ENCODE data around the gene C1orf185.
"Not testable (repeated sequence)": the region's sequence is repeated elsewhere in the genome, so short reads cannot be mapped to it uniquely, and the experiment has no call there.

The C1orf185 gene

DNA sequence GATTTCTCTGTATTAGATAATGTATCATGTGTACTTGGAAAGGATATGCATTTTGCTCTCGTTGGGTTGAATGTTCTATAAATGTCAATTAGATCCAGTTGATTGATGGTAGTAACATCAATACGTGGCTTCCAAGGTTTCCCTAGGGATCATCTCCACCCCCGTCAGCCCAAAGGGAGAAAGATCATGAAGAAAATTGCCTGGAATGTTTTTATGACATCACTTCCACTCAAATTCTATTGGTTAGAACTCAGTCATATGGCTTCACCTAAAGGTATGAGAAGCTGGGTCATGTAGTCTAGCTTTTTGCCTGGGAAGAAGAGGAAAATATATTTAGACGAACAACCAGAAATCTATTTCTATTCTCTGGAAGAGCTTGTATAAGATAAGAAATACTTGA lies at the start of gene C1orf185:
C1orf185 (plus strand) TSS at position 253 of the 400 bp plus-strand sequence; CDS start at position 259, 6 bp downstream.
- no peak for DNase-seq

- DNase-seq, result no peak
These were observed 43.2 kb upstream of the C1orf185 start for GRCh38 chr1:51058858-51059257.

DNA sequence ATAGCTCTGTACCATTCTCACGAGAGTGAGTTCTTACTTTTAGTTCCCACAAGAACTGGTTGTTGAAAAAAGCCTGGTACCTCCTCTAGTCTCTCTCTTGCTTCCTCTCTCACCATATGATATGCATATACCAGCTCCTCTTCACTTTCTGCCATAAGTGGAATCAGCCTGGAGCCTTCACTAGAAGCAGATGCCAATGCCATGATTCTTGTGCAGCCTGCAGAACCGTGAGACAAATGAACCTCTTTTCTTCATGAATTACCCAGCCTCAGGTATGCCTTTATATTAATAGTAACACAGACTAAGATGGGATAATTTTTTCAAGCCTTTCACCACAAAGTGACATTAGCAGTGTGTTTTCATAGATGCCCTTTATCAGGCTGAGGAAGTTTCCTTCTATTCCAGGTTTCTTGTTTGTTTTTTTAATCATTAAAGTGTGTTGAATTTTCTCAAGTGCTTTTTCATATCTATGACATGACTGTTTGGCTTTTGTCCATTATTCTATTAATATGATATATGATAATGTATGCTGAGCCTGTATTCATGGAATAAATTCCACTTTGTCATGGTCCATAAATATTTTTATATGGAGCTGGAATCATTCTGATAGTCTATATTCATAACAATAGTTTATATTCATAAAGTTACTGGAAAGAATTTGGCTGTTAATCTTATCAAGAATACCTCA lies 40.7 kb upstream of the C1orf185 start:
- peak; percentile 23 for DNase-seq

- DNase-seq, result no peak
These were observed 38.9 kb upstream of the C1orf185 start for GRCh38 chr1:51063121-51063520.

- peak; percentile 86 for DNase-seq
These were observed 32.0 kb upstream of the C1orf185 start for GRCh38 chr1:51070011-51070410.

DNA sequence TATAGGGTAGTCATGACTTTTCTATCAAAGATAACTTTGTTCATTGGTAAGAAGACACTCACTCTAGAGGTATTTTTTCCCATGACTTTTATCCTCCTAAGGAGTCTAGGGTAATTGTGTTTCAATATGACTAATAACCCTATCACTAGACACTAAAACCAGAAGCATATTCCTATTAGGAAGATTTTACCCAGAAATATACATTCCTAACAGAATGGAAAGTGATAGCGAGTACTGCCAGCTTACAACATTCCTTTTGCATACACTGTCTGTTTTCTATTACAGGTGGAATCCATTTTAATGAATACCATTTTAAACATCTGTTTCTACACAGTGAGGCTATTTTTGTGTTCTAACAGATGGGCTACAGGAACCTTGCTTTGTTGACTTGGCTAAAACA lies 31.4 kb upstream of the C1orf185 start:
- no peak for DNase-seq

DNA sequence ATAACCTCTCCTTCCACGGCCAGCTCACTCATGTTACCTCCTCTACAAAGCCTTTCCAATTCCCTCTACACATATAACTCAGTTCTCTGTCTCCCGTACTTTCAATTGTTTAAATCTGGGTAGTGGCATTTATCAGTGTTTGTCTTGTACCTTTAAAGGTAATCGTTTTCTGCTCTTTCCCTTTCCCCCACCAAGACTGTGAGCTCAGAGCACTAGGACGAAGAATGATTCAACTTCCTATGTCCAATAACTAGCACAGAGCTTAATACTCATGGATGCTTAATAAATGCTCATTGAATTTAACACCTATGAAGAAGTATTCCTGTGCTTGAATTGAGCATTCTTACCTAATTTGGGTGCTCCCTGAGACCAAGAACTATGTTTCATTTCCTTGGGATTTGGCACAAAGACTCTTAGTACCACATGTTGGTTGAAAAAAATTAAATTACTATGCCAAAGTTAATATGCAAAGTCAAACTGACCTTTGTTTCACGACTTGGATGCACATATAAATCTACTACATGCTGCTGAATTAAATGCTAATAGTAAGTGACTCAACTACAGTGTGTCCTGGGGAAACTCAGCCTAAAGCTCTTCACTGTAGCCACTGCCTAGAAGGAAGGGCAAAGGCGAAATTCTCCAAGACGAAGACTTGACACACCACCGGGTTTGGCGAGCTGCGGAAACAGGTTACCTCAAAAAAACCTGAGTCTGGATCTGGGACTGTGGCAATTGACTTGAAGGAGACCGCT lies 30.6 kb upstream of the C1orf185 start:
- no peak for DNase-seq

DNA sequence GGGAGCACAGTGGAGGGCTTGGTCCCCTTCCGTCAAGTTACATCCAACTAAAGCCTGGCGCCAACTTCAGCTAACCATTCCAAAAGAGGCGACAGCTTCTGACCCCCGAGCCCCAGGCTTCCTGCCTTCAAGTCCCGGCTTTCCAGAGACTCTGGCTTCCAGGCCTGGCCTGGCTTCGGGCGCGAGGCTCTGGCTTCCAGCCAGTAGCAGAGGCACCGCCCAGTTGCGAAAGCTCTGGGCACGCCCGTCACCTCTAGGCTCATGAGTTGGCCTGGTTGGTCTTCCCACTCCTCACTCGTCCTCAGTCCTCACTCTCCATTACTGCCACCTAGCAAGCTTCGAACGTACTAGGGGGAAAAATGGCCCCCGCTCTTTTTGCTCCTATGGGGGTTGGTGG lies 30.0 kb upstream of the C1orf185 start:
- no peak for DNase-seq

GRCh38 chr1:51072651-51073050 lies 29.4 kb upstream of the C1orf185 start:
- DNase-seq, result no peak

- DNase-seq, result no peak
These were observed 28.6 kb upstream of the C1orf185 start for GRCh38 chr1:51073456-51073855.

- no peak for DNase-seq
These were observed 15.3 kb upstream of the C1orf185 start for GRCh38 chr1:51086496-51087271.

- no peak for DNase-seq
These were observed 13.6 kb upstream of the C1orf185 start for GRCh38 chr1:51088474-51088873.

GRCh38 chr1:51093581-51093980 lies 8.4 kb upstream of the C1orf185 start:
- no peak for DNase-seq

- no peak for DNase-seq
These were observed 4.9 kb upstream of the C1orf185 start for GRCh38 chr1:51097171-51097570.

DNA sequence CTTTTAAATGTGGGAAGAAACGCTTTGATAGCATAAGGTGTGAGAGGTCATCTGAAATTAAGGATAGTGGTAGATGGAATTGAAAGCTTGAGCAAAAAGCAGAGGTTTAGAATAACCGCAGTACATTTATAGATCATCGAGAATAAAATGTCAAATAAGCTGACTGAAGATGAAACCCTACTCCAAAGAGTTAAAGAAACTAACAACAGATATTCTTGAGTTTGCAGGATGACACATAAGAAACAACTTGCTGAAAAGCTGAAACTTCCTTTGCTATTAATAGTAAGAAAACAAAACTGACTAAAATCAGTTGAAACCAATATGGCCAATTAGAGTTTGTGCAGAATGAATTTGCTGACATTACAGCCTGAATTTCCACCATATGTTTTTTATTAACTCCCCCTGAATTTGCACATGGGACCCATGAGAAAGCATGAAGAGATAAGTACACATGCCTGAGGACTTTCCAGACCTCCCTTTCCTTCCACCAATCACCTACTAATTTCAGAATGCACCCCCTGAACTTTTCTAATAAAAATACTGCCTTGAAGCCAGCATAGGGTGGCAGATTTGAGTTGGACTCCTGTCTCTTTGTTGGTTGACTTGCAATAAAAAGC lies 1.7 kb upstream of the C1orf185 start:
- DNase-seq, result no peak

- DNase-seq, result no peak
These were observed 12.1 kb downstream of the C1orf185 start for GRCh38 chr1:51114137-51114536.

- DNase-seq, result no peak
These were observed 13.8 kb downstream of the C1orf185 start for GRCh38 chr1:51115714-51116404.

DNA sequence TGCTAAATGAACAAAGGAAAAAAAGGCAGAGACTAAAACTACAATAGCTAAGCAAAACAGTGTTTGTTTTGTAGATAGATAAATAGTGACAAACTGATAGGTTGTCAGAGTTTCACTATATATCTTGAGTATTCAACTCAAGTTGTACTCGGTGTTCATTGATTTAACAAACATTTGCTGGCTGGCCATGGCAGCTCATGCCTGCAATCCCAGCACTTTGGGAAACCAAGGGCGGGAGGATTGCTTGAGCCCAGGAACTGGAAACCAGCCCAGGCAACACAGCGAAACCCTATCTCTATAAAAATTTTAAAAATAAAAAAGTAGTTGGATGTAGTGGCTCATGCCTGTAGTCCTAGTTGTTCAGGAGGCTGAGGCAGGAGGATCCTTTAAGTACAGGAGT lies 17.3 kb downstream of the C1orf185 start:
- DNase-seq, result no peak

DNA sequence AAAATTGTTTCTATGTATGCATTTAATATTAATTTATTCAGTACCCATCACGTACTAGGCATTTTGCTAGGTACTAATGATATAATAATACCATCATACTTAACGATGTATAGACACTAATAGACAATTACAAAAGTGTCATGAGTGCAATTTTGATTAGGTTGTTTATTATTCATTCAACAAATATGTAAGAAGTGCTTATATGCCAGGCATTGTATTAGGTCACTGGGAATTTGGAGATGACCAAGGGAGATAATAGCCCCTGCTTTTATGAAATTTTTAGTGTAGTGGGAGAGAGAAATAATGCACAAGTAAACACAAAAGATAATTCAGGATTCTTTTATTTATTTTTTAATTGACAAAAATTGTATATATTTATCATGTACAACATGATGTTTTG lies 18.6 kb downstream of the C1orf185 start:
- DNase-seq, result no peak

DNA sequence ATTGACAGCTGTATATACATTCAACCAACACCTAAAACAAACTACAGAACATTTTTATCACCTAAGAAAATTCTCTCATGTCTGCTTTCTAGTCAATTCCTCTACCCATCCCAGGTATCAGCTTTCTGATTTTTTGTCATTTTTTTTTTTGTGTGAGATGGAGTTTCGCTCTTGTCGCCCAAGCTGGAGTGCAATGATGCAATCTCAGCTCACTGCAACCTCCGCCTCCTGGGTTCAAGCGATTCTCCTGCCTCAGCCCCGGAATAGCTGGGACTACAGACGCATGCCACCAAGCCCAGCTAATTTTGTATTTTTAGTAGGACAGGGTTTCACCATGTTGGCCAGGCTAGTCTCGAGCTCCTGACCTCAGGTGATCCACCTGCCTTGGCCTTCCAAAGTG lies 25.1 kb downstream of the C1orf185 start:
- DNase-seq, result not testable (repeated sequence)

GRCh38 chr1:51131185-51131584 lies 29.2 kb downstream of the C1orf185 start:
- no peak for DNase-seq

GRCh38 chr1:51133045-51133444 lies 31.0 kb downstream of the C1orf185 start:
- no peak for DNase-seq

- not testable (repeated sequence) for DNase-seq
These were observed 35.7 kb downstream of the C1orf185 start for GRCh38 chr1:51137696-51138095.
